Liver (tissue), 9 donors: ENCODE measurements around the gene TSPO2. TPM values are rescaled to one million over a fixed set of nuclear protein-coding genes. Genes with fewer than 3 reads are reported as not detected.

ENCODE experiments used
- DNase-seq: peaks from one replicate; pipeline ENCODE4 v3.0.0-alpha.2; 2017; ENCODE audit warnings: low spot score
- H3K27ac ChIP-seq, 2 donors: one replicate each; pipeline ENCODE4 v1.7.0; 2013; ENCODE audit warnings: inconsistent platforms in 2 of 2, low read length in 2 of 2, control low read depth in 1 of 2, low read depth in 1 of 2, mild to moderate bottlenecking in 1 of 2
- H3K27me3 ChIP-seq, 4 donors: one replicate each; pipeline versions ENCODE4 v1.6.1 to v1.7.0; 2013; ENCODE audit warnings: low read length in 3 of 4, inconsistent platforms in 1 of 4, mild to moderate bottlenecking in 1 of 4, moderate library complexity in 1 of 4; ENCODE audit not compliant: control insufficient read depth in 4 of 4, insufficient read depth in 4 of 4
- H3K36me3 ChIP-seq, 4 donors: one replicate each; pipeline versions ENCODE4 v1.6.1 to v1.7.0; 2013; ENCODE audit warnings: low read length in 3 of 4, mild to moderate bottlenecking in 3 of 4, low read depth in 1 of 4, moderate library complexity in 1 of 4; ENCODE audit not compliant: control insufficient read depth in 4 of 4, insufficient read depth in 3 of 4
- H3K4me1 ChIP-seq, 4 donors: one replicate each; pipeline versions ENCODE4 v1.6.1 to v1.7.0; 2013; ENCODE audit warnings: low read length in 3 of 4, mild to moderate bottlenecking in 3 of 4, moderate library complexity in 1 of 4; ENCODE audit not compliant: control insufficient read depth in 4 of 4, insufficient read depth in 4 of 4
- H3K4me3 ChIP-seq, 3 donors: one replicate each; pipeline versions ENCODE4 v1.6.1 to v1.7.0; 2013; ENCODE audit warnings: low read length in 3 of 3, control low read depth in 1 of 3, low read depth in 1 of 3, mild to moderate bottlenecking in 1 of 3
- H3K9ac ChIP-seq, 2 donors: one replicate each; pipeline ENCODE4 v1.7.0; 2013; ENCODE audit warnings: low read length in 2 of 2, mild to moderate bottlenecking in 2 of 2, moderate library complexity in 2 of 2, control low read depth in 1 of 2, low read depth in 1 of 2
- H3K9me3 ChIP-seq, 4 donors: one replicate each; pipeline versions ENCODE4 v1.6.1 to v1.7.0; 2013; ENCODE audit warnings: low read length in 3 of 4; ENCODE audit not compliant: control insufficient read depth in 4 of 4
- ATF3 ChIP-seq: IDR thresholded peaks from 2 replicates; pipeline ENCODE4 v1.6.1; 2016; ENCODE audit warnings: antibody characterized with exemption
- CTCF ChIP-seq: fragments of 150-350 bp; IDR thresholded peaks from 2 replicates; pipeline ENCODE4 v1.5.1; 2017; ENCODE audit warnings: improper control_type of control experiment, low read depth, low read length; ENCODE audit not compliant: missing input control
- EGR1 ChIP-seq, 2 donors: IDR thresholded peaks; 2 replicates each; pipeline ENCODE4 v1.6.1; 2016 to 2018; ENCODE audit warnings: antibody characterized with exemption in 2 of 2, low read depth in 2 of 2
- FOXA1 ChIP-seq: IDR thresholded peaks from 2 replicates; pipeline ENCODE4 v1.6.1; 2016; ENCODE audit warnings: antibody characterized with exemption
- GABPA ChIP-seq, 2 donors: IDR thresholded peaks in 1 of 2; conservative IDR thresholded peaks in 1 of 2; 2 replicates each; pipeline ENCODE4 v1.6.1; 2016; ENCODE audit warnings: antibody characterized with exemption in 2 of 2, mild to moderate bottlenecking in 1 of 2, moderate library complexity in 1 of 2
- HNF4A ChIP-seq, 2 donors: conservative IDR thresholded peaks; 2 replicates each; pipeline ENCODE4 v1.6.1; 2016; ENCODE audit warnings: antibody characterized with exemption in 2 of 2, mild to moderate bottlenecking in 2 of 2
- HNF4G ChIP-seq: IDR thresholded peaks from 2 replicates; pipeline ENCODE4 v1.6.1; 2016; ENCODE audit warnings: antibody characterized with exemption
- NR2F2 ChIP-seq: IDR thresholded peaks from 2 replicates; pipeline ENCODE4 v1.6.1; 2016; ENCODE audit warnings: antibody characterized with exemption
- RAD21 ChIP-seq, 2 donors: IDR thresholded peaks; 2 replicates each; pipeline ENCODE4 v1.6.1; 2016; ENCODE audit warnings: antibody characterized with exemption in 2 of 2, mild to moderate bottlenecking in 2 of 2
- REST ChIP-seq: IDR thresholded peaks from 2 replicates; pipeline ENCODE4 v1.6.1; 2016; ENCODE audit warnings: antibody characterized with exemption, mild to moderate bottlenecking
- RXRA ChIP-seq, 2 donors: IDR thresholded peaks; 2 replicates each; pipeline ENCODE4 v1.6.1; 2017 to 2018; ENCODE audit warnings: antibody characterized with exemption in 2 of 2, mild to moderate bottlenecking in 1 of 2
- SP1 ChIP-seq: IDR thresholded peaks from 2 replicates; pipeline ENCODE4 v1.6.1; 2018; ENCODE audit warnings: antibody characterized with exemption, mild to moderate bottlenecking
- YY1 ChIP-seq: IDR thresholded peaks from 2 replicates; pipeline ENCODE4 v1.6.1; 2016; ENCODE audit warnings: antibody characterized with exemption, mild to moderate bottlenecking
- ZBTB33 ChIP-seq: IDR thresholded peaks from 2 replicates; pipeline ENCODE4 v1.6.1; 2016; ENCODE audit warnings: antibody characterized with exemption
- WGBS: extraction: QIAGEN DNeasy Blood & Tissue Kit; methylation state at CpG from one replicate; pipeline ENCODE4 v1.1.7; 2013; 5-methylcytosine and 5-hydroxymethylcytosine counted together
- polyA plus RNA-seq, 2 donors: library from polyadenylated mRNA; stranded (reverse) in 1 of 2; unstranded in 1 of 2; fragments of 200-250 nt in 1 of 2; fragments of >200 nt in 1 of 2; fragmentation: Nextera tagmentation in 1 of 2; extraction: Ambion mirVana in 1 of 2; gene quantifications; one replicate each; pipeline versions ENCODE4 v1.2.1 to v1.2.3, GENCODE V29; 2013 to 2015
- total RNA-seq, 2 donors: library from RNA; depleted of rRNA; stranded (reverse); fragments of >200 nt; gene quantifications; one replicate each; pipeline ENCODE4 v1.2.3, GENCODE V29; 2014
- donor health status: healthy.
- donor health status: healthy.
- donor health status: healthy.
- donor health status: healthy.
- donor health status: healthy.

TSPO2 gene
- total and polyA plus RNA-seq, 4 donors: 0.25 to 64.9 (median 0.43) TPM

GRCh38 chr6:40999569-40999968, 42.7 kb upstream of the TSPO2 start:
- no peak overlapping the region for H3K4me3 ChIP-seq
- no peaks in the 10 kb centered on the region for H3K36me3 ChIP-seq
- H3K9ac ChIP-seq: no peak overlapping the region
- DNase-seq: no peak
- peak; percentile 33 to 35 for TF ChIP-seq RXRA (IDR thresholded peaks at IDR 0.05)
- TF ChIP-seq SP1: no peak
- peak; percentile 31 to 66 for TF ChIP-seq HNF4A (conservative IDR thresholded peaks at IDR 0.05)
- peak; percentile 24 for TF ChIP-seq CTCF
- peak; percentile 34 to 55 for TF ChIP-seq RAD21 (IDR thresholded peaks at IDR 0.05)
- H3K27ac ChIP-seq: no peak overlapping the region
- H3K27me3 ChIP-seq: no peaks in the 10 kb centered on the region
- 42% methylated on average over 3 of the region's 3 CpGs for WGBS
- H3K9me3 ChIP-seq: no peaks in the 10 kb centered on the region
- H3K4me1 ChIP-seq: peaks cover 2 to 14% (median 11%) of the 10 kb centered on the region in 4 donors

GRCh38 chr6:41000248-41000647, 42.0 kb upstream of the TSPO2 start:
- WGBS: 83% methylated on average over 4 of the region's 4 CpGs
- H3K4me3 ChIP-seq: no peak overlapping the region
- no peaks in the 10 kb centered on the region for H3K9me3 ChIP-seq
- H3K36me3 ChIP-seq: no peaks in the 10 kb centered on the region
- DNase-seq: no peak
- H3K4me1 ChIP-seq: peaks cover 2 to 14% (median 11%) of the 10 kb centered on the region in 4 donors
- H3K27ac ChIP-seq: no peak overlapping the region
- TF ChIP-seq HNF4G: no peak
- TF ChIP-seq REST: no peak
- TF ChIP-seq HNF4A (conservative IDR thresholded peaks at IDR 0.05): no peak
- no peak for TF ChIP-seq NR2F2
- TF ChIP-seq ZBTB33: no peak
- TF ChIP-seq SP1: no peak
- TF ChIP-seq CTCF: no peak
- no peak for TF ChIP-seq YY1
- no peak for TF ChIP-seq ATF3
- TF ChIP-seq GABPA (IDR thresholded peaks at IDR 0.05 in 1 of 2, conservative IDR thresholded peaks at IDR 0.05 in 1 of 2): no peak
- TF ChIP-seq FOXA1: no peak
- TF ChIP-seq EGR1 (IDR thresholded peaks at IDR 0.05; ENCODE audit: low read depth in 2 of 2): no peak
- no peak for TF ChIP-seq RXRA (IDR thresholded peaks at IDR 0.05)
- H3K9ac ChIP-seq: no peak overlapping the region
- H3K27me3 ChIP-seq: no peaks in the 10 kb centered on the region
